ENCODE data around the gene CD274.
"Not testable (repeated sequence)": the region's sequence is repeated elsewhere in the genome, so short reads cannot be mapped to it uniquely, and the experiment has no call there.

Gene CD274

DNA sequence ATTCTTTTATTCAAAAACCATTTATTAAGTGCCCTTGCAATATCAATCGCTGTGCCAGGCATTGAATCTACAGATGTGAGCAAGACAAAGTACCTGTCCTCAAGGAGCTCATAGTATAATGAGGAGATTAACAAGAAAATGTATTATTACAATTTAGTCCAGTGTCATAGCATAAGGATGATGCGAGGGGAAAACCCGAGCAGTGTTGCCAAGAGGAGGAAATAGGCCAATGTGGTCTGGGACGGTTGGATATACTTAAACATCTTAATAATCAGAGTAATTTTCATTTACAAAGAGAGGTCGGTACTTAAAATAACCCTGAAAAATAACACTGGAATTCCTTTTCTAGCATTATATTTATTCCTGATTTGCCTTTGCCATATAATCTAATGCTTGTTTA lies 18.5 kb downstream of the CD274 start:
- no peak for DNase-seq

DNA sequence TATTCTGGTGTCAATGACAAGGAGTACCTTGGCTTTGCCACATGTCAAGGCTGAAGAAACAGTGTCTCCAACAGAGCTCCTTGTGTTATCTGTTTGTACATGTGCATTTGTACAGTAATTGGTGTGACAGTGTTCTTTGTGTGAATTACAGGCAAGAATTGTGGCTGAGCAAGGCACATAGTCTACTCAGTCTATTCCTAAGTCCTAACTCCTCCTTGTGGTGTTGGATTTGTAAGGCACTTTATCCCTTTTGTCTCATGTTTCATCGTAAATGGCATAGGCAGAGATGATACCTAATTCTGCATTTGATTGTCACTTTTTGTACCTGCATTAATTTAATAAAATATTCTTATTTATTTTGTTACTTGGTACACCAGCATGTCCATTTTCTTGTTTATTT lies 19.8 kb downstream of the CD274 start:
- no peak for DNase-seq

DNA sequence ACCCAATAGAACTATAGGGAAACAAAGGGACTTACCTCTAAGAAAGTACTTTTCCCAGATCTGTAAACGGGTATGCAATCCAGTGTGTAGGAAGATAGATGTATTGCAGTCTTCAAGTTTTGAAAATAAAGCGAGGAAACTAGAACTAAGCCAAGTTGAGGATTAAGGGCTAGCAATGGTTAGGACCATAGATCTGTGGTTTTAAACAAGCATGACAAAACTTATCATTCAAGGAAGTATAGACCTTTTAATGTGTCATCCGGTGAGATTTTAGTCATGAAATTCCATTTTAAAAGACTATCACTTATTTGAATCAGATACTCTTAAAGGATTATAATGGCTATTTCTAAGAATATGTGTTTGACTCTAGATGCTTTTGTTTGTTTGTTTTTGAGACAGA lies 20.5 kb downstream of the CD274 start:
- no peak for DNase-seq

DNA sequence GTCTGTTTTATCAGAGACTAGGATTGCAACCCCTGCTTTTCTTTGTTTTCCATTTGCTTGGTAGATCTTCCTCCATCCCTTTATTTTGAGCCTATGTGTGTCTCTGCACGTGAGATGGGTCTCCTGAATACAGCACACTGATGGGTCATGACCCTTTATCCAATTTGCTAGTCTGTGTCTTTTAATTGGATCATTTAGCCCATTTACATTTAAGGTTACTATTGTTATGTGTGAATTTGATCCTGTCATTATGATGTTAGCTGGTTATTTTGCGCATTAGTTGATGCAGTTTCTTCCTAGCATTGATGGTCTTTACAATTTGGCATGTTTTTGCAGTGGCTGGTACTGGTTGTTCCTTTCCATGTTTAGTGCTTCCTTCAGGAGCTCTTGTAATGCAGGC lies 25.3 kb downstream of the CD274 start:
- not testable (repeated sequence) for DNase-seq

DNA sequence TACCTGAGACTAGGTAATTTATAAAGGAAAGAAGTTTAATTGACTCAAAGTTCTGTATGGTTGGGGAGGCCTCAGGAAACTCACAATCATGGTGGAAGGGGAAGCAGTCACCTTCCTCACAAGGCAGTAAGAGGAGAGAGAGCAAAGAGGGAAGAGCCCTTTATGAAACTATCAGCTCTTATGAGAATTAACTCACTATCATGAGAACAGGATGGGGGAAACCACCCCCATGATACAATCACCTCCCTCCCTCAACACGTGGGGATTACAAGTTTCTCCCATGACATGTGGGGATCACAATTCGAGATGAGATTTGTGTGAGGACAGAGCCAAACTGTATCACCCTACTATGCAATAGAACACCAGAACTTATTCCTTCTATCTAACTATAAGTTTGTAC lies 27.9 kb downstream of the CD274 start:
- DNase-seq = no peak

DNA sequence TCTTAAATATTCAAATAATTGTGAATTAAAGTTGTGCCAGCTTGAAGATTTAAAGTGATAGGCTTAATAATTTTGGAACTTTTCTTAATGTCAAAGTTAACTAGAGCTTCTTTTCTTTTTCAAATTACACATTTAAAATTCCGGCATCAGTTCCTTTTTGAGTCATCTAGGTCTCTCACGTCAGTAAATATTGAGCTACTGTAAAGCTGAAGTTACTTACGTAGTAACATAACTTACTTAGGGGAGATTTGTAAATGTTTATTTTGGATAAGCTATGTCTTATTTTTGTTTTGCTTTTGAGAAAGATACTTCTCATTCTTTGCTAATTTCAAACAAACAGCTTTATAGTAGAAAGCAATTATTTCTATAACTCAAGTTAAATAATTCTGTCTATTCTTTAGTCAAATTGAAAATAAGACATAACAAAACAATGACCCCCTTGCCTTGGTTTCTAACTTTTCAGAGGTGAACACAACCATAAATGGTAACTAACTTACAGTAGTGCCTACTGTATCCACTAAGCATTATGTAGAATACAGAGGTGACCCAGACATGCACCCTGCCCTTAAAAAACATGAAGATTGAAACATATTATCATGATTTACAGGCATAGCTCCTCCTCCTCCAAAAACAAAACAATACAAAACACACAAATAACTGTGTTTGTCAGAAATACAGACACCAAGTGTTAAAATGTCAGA lies 29.8 kb downstream of the CD274 start:
- no peak for DNase-seq

DNA sequence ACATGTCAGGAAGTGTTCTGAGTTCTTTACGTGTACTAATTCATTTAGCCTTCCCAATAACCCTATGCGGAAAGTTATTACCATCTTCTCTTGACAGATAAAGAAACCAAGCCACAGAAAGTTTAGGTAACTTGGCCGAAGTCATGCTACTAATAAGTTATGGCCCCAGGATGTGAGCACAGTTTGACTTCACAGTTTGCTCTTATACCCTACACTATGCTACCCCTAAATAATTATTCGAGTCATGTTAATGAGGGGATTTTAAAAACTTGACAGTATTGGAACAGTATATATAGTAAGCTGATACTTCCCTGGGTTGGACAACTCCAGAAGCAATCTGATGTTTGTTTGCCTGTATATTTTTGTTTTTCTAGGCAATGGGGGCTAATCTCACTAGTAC lies 30.6 kb downstream of the CD274 start:
- no peak for DNase-seq

DNA sequence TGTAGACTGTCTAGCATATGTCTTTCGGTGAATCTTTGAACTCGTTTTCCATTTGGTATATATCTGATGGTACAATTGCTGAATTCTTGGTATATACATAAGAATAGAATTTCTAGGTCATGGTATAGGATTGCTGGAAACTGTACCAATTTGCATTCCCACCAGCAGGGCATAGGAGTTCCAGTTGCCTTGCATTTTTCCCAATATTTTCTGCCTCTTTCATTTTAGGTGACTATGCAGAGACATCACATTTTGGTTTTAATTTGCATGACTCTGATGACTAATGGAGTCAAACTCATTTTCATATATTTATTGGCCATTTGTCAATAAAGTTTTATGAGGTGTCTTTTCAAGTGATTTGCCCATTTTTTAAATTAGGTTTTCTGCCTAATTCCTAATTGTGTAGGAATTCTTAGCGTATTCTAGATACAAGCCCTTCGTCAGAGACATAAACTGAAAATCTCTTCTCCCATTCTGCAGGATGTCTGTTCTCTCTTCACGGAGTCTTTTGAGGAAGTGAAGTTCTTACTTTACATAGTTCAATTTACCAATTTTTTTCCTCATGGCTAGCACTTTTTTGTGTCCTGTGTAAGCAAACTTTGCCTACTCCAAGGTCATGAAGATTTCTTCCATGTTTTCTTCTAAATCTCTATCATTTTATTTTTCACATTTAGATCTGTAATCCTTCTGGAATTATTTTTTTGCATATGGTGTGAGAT lies 31.1 kb downstream of the CD274 start:
- no peak for DNase-seq

DNA sequence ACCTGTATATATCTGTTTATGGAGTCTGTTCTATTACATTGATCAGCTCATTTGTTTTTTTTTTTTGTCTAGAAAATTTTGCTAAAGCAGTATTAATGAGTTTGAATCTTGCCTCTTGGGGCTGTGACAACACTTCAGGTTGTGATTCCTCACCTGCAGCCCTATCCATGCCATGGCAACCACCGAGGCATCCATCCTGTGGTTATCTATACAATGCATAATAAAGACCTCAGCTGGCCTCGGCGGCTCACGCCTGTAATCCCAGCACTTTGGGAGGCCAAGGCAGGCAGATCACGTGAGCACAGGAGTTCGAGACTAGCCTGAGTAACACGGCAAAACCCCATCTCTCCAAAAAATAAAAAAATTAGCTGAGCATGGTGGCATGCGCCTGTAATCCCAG lies 31.9 kb downstream of the CD274 start:
- DNase-seq = no peak

DNA sequence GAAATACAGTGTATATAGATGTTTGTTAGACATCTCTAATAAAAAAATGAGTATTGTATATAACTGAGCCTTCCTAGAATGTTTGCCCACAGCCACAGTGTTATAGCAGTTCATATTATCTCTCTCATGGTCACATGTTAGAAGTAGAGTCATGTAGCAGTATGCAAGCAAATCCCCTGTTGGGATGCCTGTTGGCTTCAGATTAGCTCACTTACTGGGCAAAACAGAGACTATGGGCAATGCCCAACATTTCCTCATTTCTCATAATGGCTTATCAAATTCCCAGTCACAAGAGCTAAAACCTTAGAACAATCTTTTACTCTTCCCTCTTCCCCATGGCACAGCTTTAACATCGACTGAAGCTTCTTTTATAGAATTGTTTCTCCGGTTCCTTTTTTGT lies 33.0 kb downstream of the CD274 start:
- DNase-seq = no peak

DNA sequence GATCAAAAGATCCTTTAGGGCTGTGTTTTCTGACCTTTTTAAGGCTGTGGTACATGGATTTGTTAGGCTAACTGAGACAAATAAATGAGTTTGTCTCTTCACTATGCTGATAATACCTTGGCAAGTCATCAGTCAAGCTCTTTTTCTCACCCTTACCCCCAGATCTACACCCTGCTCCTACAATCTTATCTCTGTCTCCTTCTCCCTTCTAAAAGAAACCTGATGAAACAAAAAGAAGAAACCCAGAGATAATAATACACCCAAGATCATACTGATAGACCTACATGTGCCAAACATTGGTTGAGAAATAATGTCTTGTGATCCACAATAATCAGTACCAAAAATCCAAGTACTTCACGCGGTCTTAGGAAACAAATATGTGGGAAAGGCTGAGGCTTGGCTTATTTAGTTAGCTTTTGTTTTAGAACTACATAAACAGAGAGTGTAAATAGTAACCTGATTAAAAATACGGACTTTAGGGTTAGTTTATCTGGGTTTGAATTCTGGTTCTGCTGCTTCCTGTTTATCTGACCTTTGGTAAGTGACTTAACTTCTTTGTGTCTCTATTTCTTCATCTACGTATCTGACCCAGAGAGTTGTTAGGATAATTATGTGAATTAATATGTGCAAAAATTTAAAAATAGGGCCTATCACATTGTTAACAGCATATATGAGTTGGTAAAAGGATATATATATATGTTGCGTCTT lies 35.2 kb downstream of the CD274 start:
- no peak for DNase-seq

DNA sequence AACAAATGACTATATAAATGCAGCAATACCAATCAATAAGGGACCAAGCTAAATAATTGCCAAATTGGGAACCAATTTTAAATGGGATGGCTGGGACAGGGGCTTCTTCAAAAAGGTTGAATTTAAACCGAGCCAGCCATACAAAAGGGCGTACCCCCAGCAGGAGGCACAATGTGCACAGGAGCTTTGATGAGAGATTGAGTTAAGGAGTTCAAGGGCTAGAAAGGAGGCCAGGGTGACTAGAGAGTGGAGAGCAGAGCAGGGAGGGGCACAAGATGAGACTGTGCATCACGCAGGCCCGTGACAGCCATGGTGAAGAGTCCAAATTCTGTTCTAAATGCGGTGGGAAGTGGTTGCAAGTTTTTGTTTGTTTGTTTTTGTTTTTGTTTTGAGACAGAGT lies 36.6 kb downstream of the CD274 start:
- no peak for DNase-seq

DNA sequence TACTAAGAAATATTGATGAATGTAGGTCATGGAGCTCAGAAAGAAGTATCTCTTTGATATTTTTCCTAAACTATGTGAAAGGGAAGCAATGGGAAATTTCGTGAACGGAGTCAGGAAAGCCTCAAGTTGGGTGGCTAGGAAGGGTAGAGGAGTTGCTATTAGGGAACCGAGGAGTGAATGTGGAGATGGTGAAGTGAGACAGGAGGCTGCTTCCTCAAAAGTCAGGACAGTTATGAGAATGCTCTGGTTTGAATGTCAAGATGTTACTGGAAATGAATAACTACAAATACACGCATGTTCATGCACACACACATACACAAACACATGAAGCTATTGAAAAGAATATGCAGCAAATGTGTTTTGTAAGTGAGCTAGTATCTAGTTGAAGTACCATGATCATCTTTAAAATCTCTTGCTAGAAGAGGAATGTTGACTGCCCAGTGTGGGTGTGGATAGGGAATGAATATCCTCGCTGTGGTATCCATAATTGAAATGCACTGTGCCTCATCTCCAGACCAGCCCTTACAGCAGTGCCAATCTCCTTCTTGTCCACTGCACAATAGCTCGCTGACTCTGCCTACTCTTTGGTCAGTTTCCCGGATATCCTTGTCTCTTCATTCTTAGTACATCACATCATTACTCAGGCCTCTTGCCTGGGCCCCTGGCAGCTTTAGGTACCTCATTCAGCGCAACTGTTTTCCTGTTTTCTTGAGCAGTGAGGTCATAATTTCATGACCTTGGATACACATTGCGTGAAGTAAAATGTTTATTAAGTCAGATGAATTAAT lies 38.1 kb downstream of the CD274 start:
- no peak for DNase-seq

DNA sequence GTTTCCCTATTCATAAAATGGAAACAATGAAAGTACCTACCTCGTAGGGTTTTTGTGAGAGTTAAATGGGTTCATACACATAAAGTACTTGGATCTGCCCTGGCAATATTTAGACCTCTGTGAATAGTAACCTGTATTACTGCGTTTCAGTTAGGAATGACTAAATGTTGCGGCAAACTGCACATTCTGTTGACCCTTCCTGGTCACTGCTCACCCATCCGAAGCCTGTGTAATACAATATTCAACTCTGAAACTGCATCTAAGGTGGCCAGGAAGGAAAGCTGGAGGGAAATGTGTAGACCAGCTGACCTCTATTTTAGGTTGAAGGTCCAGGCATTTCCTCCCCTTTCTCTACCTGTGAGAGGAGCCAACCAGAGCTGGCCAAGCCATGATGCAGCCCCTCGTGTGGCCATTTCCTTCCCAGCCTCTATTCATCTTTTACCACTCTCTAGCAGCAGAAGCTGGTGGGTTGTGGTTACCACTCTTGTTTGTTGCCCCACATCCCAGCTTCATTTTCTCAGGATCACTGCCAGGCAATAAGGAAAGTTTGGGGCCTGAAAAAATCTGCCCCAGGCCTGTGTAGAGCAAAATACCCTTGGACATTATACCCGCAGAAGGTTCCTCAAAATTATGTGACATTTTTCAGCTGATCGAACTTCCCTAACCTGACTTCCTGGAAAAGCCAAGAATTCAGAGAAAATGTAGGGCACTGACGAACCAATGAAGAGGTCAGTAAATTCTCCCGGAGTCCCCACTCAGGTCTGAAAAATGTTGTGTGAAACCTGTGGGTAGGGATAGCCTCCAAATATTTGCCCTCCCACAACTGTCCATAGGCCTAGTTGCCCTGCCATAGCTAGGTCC lies 39.5 kb downstream of the CD274 start:
- no peak for DNase-seq

DNA sequence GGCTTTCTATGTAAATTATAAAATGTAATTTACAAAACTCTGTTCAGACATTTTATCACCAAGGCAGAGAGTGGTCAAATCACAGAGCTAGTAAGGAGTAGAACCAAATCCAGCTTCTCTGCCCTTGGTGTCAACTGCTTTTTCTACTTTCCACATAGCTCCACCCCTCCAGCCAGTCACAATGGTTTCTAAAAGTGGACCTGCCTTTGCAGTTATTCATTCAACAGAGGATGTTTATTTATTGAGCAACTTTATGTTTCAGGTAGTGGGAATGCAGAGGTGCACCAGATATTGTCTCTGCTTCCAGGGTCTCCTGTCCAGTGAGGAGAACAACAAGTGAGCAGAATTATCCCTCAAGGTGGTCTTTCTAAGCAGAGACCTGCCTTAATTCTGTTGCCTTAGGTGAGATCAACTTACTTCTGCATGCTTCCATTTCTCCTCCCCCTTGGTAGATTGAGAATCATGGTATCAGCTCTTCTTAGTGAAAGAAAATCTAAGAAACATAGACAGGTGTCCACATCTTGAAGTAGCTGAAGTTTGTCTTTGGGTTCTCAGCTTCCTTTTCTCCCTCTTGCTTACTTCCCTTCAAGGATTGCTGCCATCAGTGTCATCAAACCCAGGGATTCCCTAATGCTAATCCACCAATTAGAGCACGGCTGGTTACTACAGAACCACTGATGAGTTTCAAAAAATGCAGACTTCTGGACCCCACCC lies 42.8 kb downstream of the CD274 start:
- DNase-seq = no peak

DNA sequence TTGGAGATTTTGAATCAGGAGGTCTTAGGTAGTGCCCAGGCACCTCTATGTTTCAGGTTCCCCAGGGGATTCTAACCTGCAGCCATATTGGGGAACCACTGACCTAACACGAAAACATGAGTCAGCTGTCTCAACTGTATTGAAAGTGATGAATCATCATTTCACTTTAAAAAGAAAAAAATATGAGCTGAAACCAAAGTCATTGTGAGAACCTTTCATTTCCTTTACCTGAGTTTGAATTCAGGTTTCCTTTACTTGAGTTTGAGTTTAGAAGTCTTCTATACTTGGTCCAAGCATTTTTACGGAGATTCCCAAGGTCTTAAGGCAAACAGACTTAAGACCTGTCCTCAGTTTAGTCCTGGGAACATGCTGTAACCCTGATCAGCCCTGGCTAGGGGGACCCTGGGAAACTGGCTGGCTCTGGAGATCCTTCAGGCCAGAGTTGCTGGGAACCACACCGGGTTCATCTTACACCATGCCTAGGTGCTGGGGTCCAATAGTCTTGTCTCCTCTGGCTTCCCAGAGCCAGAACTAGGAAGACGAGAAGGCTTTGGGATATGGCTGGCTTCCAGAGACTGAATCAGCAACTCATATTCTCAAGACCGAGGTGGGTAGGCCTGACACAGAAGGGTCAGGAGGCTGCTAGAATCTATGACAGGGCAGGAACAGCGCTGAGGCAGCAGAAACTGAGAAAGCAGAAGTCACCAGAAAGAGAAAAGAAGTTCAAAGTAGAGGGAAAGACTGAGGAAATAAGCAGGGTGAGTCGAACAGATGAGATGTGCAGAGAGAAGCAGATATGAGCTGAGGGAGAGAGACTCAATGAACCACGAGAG lies 43.6 kb downstream of the CD274 start:
- no peak for DNase-seq

DNA sequence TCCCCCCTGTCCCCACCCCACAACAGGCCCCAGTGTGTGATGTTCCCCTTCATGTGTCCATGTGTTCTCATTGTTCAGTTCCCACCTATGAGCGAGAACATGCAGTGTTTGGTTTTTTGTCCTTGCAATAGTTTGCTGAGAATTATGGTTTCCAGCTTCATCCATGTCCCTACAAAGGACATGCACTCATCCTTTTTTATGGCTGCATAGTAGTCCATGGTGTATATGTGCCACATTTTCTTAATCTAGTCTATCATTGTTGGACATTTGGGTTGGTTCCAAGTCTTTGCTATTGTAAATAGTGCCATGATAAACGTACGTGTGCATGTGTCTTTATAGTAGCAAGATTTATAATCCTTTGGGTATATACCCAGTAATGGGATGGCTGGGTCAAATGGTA lies 44.4 kb downstream of the CD274 start:
- not testable (repeated sequence) for DNase-seq

DNA sequence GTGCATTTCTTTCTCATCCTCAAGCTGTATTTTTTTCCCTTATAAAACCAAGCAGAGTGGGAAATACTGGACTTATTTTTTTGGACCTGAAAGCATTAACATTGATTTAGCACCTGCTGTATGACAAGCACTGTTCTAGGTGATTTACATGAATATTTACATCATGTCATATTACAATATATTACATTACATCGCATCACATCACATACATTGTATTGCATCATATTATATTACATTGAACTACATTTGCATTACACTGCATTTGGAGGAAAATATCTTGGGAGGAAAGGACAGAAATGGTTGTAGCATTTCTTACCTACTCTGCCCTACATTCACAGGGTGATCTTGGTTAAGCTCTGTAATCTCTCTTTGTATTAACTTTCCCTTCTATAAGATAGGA lies 48.8 kb downstream of the CD274 start:
- DNase-seq = no peak

DNA sequence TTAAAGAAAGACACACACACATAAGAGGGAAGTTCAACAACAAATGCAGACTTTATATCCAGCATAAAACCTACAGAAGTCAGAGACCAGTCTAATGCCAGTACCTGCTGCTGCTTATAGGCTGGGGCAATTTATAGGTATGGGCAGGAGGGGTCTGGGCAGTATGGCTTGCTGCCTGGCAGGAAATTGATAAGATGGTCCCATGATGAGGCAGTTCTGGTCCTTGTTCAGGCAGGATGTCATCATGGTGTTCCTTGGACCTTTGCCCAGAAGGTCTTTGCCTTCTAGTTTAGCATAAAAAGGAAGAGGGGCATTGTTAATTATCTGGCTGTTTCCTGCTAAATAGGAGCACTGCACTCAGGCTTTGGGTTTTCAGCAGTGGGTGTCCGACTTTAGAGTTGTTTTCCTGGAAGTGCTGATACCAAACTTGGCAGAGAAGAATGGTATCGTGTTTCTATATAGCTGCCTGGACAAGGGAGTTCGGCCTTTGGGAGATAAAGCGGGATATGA lies 49.6 kb downstream of the CD274 start:
- DNase-seq = no peak

DNA sequence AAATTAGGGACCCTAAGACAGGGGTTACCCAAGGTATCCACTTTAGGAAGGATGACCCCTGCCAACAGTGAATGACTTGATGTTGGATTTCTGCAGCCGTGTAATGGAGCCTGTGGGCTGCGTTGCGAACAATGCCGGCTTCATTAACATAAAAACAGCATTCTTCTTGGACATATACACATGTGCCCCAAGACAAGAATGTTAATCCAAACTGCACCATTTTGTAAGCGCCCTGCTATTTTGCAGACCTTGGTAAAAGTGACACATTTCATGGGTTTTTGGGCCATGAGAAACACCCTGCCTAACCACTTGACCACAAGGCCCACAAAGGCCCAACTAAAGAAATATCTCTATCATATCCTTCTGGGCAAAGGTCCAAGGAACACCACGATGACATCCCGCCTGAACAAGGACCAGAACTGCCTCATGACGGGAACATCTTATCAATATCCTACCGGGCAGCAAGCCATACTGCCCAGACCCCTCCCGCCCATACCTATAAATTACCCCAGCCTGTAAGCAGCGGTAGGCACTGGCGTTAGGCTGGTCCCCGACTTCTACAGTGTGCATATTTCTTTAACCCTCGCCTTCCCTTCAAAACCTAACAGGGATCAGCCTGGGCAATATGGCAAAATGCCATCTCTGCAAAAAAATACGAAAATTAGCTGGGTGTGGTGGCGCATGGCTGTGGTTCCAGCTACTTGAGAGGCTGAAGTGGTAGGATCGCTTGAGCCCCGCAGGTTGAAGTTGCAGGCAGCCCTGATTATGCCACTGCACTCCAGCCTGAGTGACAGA lies 50.3 kb downstream of the CD274 start:
- no peak for DNase-seq

Data from eye (tissue), 1 donor.